A673 (cell line): ENCODE data around the gene SMCO2. TPM values are rescaled to one million over a fixed set of nuclear protein-coding genes. Genes with fewer than 3 reads are reported as not detected.

Source experiments
- BruUV-seq: library from RNA; stranded (reverse); fragments of 400-500 nt; replicated peaks from 2 replicates; lab custom pipeline; 2021; lab: Mats Ljungman, UMichigan
- CTCF ChIA-PET: fragments of 300-600 bp; sonication (Branson Sonifier 250); formaldehyde crosslinking; loops from one replicate; lab custom pipeline; 2022; ENCODE audit warnings: antibody characterized with exemption; lab: Charles Lee
- POLR2A ChIA-PET: fragments of 300-600 bp; sonication (Branson Sonifier 250); formaldehyde crosslinking; loops from one replicate; lab custom pipeline; 2022; ENCODE audit warnings: antibody characterized with exemption; ENCODE audit not compliant: low non-redundant PET; lab: Charles Lee
- DNase-seq: peaks from one replicate; pipeline ENCODE4 v3.0.0-alpha.2; 2015; ENCODE audit warnings: low spot score
- H3K27ac ChIP-seq: fragments of 200-600 bp; sonication (generic); 2 replicates; pipeline ENCODE4 v1.5.1; 2016; ENCODE audit warnings: mixed run types, low read depth, mild to moderate bottlenecking, mixed read lengths, antibody characterized with exemption, low read length; ENCODE audit not compliant: poor library complexity, severe bottlenecking
- H3K27me3 ChIP-seq: fragments of 200-600 bp; sonication (generic); replicated peaks from 2 replicates; pipeline ENCODE4 v1.6.1; 2017; ENCODE audit warnings: mixed run types, low read depth, mild to moderate bottlenecking, mixed read lengths, antibody characterized with exemption, low read length; ENCODE audit not compliant: insufficient read depth, poor library complexity
- H3K36me3 ChIP-seq: fragments of 200-600 bp; sonication (generic); 2 replicates; pipeline ENCODE4 v1.6.1; 2016; ENCODE audit warnings: mixed run types, mild to moderate bottlenecking, mixed read lengths, antibody characterized with exemption, low read length; ENCODE audit not compliant: insufficient read depth, poor library complexity, severe bottlenecking
- H3K4me1 ChIP-seq: fragments of 200-600 bp; sonication (generic); 2 replicates; pipeline ENCODE4 v1.6.1; 2017; ENCODE audit warnings: mixed run types, mild to moderate bottlenecking, mixed read lengths, antibody characterized with exemption, low read length; ENCODE audit not compliant: insufficient read depth, poor library complexity, severe bottlenecking
- H3K4me3 ChIP-seq: fragments of 200-600 bp; sonication (generic); 2 replicates; pipeline ENCODE4 v1.5.1; 2016; ENCODE audit warnings: low read depth, mixed run types, mild to moderate bottlenecking, mixed read lengths, low read length; ENCODE audit not compliant: poor library complexity, severe bottlenecking
- H3K9me3 ChIP-seq: fragments of 200-600 bp; sonication (generic); 2 replicates; pipeline ENCODE4 v1.6.1; 2016; ENCODE audit warnings: mixed run types, low read depth, mild to moderate bottlenecking, mixed read lengths, antibody characterized with exemption, low read length; ENCODE audit not compliant: poor library complexity, severe bottlenecking
- CTCF ChIP-seq: fragments of 300-800, 200-600 bp; sonication (generic); conservative IDR thresholded peaks from 2 replicates; pipeline ENCODE4 v1.5.1; 2017; ENCODE audit warnings: low read depth, mild to moderate bottlenecking, antibody characterized with exemption, low read length, moderate library complexity, mixed read lengths
- EZH2 ChIP-seq: fragments of 200-600 bp; sonication (generic); IDR thresholded peaks from 2 replicates; pipeline ENCODE4 v1.6.1; 2017; ENCODE audit warnings: borderline replicate concordance, low read depth, mild to moderate bottlenecking, mixed read lengths, antibody characterized with exemption, low read length; ENCODE audit not compliant: poor library complexity, severe bottlenecking
- intact Hi-C: fragments of 100-400 bp; cut with micrococcal nuclease; formaldehyde crosslinking; loops from one replicate; pipeline ENCODE4 v1.10.0; 2022; ENCODE audit not compliant: unreplicated experiment
- total RNA-seq: library from RNA; stranded (reverse); gene quantifications from 2 replicates; pipeline ENCODE4 v1.2.3, GENCODE V29; 2021

SMCO2 gene
- total RNA-seq, 1 experiment from 2014 or later = not detected

DNA sequence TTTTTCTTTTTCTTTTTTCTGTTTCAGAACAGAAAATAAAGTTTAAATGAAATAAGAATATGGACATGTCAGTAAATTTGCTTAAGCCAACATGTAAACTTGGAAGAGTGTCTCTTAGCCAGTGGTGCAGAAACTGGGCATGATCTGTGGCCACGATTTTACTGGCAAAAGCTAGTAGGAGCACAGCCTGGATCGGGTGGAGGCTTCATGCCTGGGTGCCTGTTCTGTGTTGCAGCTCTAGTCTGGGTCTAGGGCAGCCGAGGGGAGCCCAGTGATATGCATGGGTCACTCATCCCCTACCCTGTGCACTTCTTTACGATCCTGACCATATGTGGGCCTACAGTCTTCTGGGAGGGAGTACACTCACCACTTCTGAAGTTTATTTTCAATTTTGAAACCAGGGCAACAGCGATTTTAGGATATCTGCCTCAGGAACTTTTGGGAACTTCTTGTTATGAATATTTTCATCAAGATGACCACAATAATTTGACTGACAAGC is 45.6 kb upstream of the SMCO2 start:
- ChIA-PET CTCF (no interaction called here), POLR2A (no interaction called here)
- Histone ChIP-seq H3K27ac (no peak overlapping the region), H3K36me3 (no peaks in the 10 kb centered on the region), H3K27me3 (no peaks in the 10 kb centered on the region), H3K4me1 (no peaks in the 10 kb centered on the region), H3K4me3 (no peak overlapping the region), H3K9me3 (no peaks in the 10 kb centered on the region)
- TF ChIP-seq CTCF (no peak), EZH2 (no peak)
- no TSS peak for BruUV-seq
- intact Hi-C loops = no loop called here
- no peak for DNase-seq

DNA sequence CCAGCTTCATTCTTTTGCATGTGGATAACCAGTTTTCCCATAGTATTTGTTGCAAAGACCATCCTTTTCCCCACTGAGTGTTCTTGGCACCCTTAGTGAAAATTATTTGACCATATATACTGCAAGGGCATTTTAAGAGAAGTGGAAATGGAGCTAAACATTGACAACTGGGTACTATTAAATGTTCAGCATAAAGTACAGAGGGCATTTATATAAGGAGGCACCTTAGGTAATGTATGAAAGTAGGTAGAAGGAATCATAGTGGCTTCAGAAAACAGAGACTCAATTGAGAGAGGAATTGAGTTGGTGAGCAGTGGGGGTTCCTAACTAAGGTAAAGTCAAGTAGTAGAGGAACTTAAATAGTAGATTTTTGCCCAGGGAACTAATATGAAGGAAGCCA is 34.5 kb upstream of the SMCO2 start:
- ChIA-PET CTCF (no interaction called here), POLR2A (no interaction called here)
- intact Hi-C loops = no loop called here
- BruUV-seq = no TSS peak
- Histone ChIP-seq H3K27me3 (no peaks in the 10 kb centered on the region), H3K9me3 (no peaks in the 10 kb centered on the region), H3K4me1 (no peaks in the 10 kb centered on the region), H3K36me3 (no peaks in the 10 kb centered on the region), H3K4me3 (no peak overlapping the region), H3K27ac (no peak overlapping the region)
- DNase-seq = no peak
- no peak for TF ChIP-seq CTCF
- TF ChIP-seq EZH2 = no peak

GRCh38 chr12:27422697-27423096 is 23.8 kb upstream of the SMCO2 start:
- no peaks in the 10 kb centered on the region for H3K9me3 ChIP-seq
- H3K27me3 ChIP-seq = no peaks in the 10 kb centered on the region
- H3K27ac ChIP-seq = no peak overlapping the region
- peak; percentile 15 for DNase-seq
- intact Hi-C loops = loop anchor here (5.0 kb wide), 1 partner anchor 280 kb away; no protein-coding TSS in a partner anchor
- TF ChIP-seq CTCF (no peak), EZH2 (no peak)
- H3K36me3 ChIP-seq = no peaks in the 10 kb centered on the region
- no TSS peak for BruUV-seq
- no peak overlapping the region for H3K4me3 ChIP-seq
- no peaks in the 10 kb centered on the region for H3K4me1 ChIP-seq
- ChIA-PET CTCF (no interaction called here), POLR2A (no interaction called here)
